Measurements from ENCODE around the gene RGS7.

DNA sequence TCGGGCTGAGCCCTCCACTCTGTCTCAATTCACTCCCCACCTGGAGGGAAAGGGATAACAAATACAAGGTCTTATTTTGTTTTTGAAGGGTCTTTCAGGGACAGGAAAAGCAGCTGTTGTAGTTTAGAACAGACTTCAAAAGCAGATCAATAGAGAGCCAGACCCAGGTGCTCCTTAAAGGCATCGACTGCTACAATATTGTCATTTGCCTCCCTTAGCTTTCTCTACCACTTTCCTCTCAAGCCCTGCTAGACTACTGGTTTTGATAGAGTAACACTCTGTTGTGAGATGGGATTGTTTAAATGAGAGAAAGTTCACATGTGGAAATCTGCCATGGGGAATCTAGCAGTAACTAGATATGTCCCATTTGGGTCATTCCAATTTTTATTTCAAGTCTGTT, 24.0 kb downstream of the RGS7 start:
- TF ChIP-seq, protein P1, sequence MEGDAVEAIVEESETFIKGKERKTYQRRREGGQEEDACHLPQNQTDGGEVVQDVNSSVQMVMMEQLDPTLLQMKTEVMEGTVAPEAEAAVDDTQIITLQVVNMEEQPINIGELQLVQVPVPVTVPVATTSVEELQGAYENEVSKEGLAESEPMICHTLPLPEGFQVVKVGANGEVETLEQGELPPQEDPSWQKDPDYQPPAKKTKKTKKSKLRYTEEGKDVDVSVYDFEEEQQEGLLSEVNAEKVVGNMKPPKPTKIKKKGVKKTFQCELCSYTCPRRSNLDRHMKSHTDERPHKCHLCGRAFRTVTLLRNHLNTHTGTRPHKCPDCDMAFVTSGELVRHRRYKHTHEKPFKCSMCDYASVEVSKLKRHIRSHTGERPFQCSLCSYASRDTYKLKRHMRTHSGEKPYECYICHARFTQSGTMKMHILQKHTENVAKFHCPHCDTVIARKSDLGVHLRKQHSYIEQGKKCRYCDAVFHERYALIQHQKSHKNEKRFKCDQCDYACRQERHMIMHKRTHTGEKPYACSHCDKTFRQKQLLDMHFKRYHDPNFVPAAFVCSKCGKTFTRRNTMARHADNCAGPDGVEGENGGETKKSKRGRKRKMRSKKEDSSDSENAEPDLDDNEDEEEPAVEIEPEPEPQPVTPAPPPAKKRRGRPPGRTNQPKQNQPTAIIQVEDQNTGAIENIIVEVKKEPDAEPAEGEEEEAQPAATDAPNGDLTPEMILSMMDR (conservative IDR thresholded peaks at IDR 0.05 in 1 of 2, IDR thresholded peaks at IDR 0.05 in 1 of 2; ENCODE audit: extremely low read depth in 1 of 2, insufficient read depth in 1 of 2, low read depth in 1 of 2, low read length in 2 of 2): no peak
- TF ChIP-seq EZH2 (IDR thresholded peaks at IDR 0.05; ENCODE audit: borderline replicate concordance, low read length): no peak

Measured in mammary epithelial cell (primary cell).